ENCODE measurements around the gene INSIG1.

DNA sequence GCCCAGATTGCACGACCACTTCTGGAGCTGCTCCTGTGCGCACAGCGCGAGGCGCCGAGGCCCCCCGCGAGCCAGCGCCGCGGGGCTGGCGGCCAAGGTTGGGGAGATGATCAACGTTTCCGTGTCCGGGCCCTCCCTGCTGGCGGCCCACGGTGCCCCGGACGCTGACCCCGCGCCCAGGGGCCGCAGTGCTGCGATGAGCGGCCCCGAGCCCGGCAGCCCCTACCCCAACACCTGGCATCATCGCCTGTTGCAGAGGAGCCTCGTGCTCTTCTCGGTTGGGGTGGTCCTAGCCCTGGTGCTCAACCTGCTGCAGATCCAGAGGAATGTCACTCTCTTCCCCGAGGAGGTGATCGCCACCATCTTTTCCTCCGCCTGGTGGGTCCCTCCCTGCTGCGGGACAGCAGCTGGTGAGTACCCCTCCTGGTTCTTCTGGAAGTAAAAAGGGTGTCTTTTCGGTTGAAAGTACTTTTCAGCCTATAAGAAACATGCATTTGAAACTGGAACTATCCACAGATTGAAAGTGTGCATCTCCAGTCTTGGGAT is 683 bp downstream of the INSIG1 start:
- TF ChIP-seq, protein P1, sequence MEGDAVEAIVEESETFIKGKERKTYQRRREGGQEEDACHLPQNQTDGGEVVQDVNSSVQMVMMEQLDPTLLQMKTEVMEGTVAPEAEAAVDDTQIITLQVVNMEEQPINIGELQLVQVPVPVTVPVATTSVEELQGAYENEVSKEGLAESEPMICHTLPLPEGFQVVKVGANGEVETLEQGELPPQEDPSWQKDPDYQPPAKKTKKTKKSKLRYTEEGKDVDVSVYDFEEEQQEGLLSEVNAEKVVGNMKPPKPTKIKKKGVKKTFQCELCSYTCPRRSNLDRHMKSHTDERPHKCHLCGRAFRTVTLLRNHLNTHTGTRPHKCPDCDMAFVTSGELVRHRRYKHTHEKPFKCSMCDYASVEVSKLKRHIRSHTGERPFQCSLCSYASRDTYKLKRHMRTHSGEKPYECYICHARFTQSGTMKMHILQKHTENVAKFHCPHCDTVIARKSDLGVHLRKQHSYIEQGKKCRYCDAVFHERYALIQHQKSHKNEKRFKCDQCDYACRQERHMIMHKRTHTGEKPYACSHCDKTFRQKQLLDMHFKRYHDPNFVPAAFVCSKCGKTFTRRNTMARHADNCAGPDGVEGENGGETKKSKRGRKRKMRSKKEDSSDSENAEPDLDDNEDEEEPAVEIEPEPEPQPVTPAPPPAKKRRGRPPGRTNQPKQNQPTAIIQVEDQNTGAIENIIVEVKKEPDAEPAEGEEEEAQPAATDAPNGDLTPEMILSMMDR (IDR thresholded peaks at IDR 0.05), result no peak
- TF ChIP-seq POLR2AphosphoS5 (IDR thresholded peaks at IDR 0.05; ENCODE audit: insufficient read depth in 1 of 2, low read depth in 1 of 2), result no peak
